ENCODE results near the gene TSNAXIP1.

DNA sequence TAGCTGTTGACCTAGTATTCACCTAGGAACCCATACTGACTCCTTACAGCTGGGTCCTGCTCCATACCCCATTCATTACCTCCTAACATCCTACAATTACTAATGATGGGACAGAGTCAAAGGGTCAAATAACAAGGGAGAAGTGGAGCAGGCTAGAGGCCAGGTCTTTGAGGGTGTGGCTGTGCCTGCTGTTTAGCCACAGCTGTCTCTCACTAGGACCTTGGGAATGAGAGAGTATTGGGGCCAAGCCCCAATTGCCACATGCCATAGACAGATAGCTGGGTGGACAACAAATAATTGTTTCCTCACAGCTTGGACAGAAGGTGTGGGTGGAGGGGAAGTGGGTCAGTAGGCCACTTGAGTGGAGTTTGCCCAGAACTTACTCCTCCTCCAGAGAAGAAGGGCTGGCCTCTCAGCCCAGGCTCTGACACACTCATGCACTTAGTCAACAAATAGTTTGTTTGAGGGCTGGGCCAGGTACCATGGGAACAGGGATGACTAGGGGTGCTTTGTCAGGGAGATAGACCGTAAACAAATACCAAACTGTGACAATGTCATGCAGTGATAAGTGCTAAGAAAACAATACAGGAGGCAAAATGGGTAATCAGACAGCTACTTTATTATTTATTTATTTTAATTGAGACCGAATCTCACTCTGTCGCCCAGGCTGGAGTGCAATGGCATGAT is 51.0 kb downstream of the TSNAXIP1 start:
- TF ChIP-seq, protein P1, sequence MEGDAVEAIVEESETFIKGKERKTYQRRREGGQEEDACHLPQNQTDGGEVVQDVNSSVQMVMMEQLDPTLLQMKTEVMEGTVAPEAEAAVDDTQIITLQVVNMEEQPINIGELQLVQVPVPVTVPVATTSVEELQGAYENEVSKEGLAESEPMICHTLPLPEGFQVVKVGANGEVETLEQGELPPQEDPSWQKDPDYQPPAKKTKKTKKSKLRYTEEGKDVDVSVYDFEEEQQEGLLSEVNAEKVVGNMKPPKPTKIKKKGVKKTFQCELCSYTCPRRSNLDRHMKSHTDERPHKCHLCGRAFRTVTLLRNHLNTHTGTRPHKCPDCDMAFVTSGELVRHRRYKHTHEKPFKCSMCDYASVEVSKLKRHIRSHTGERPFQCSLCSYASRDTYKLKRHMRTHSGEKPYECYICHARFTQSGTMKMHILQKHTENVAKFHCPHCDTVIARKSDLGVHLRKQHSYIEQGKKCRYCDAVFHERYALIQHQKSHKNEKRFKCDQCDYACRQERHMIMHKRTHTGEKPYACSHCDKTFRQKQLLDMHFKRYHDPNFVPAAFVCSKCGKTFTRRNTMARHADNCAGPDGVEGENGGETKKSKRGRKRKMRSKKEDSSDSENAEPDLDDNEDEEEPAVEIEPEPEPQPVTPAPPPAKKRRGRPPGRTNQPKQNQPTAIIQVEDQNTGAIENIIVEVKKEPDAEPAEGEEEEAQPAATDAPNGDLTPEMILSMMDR (optimal IDR thresholded peaks at IDR 0.05 in 1 of 3, IDR thresholded peaks at IDR 0.05 in 1 of 3, conservative IDR thresholded peaks at IDR 0.05 in 1 of 3; ENCODE audit: extremely low read depth in 1 of 3, insufficient read depth in 2 of 3, low read length in 3 of 3): no peak
- TF ChIP-seq EZH2 (IDR thresholded peaks at IDR 0.05; ENCODE audit: low read length): no peak
